GM21367 (cell line): Measurements from ENCODE around the gene SP100.
A peak's percentile ranks its signal among the peaks of the same experiment; 100 is the strongest.
"Not testable (repeated sequence)": the region's sequence is repeated elsewhere in the genome, so short reads cannot be mapped to it uniquely, and the experiment has no call there.

Experiments used
- ATAC-seq: cut with Tn5 transposase; IDR thresholded peaks from one replicate; pipeline ENCODE4 v1.9.1; 2021; ENCODE audit not compliant: unreplicated experiment

Gene SP100

GRCh38 chr2:230457073-230457768 lies 41.2 kb downstream of the SP100 start:
- no peak for ATAC-seq

- ATAC-seq, result no peak
Observed at GRCh38 chr2:230457793-230458192, 41.8 kb downstream of the SP100 start.

- ATAC-seq, result no peak
Observed at GRCh38 chr2:230459216-230459615, 43.2 kb downstream of the SP100 start.

GRCh38 chr2:230471074-230471473 lies 55.1 kb downstream of the SP100 start:
- ATAC-seq, result peak; percentile 38

- ATAC-seq, result peak; percentile 32
Observed at GRCh38 chr2:230472621-230473018, 56.6 kb downstream of the SP100 start.

- no peak for ATAC-seq
Observed at GRCh38 chr2:230473378-230473777, 57.4 kb downstream of the SP100 start.

GRCh38 chr2:230475143-230475542 lies 59.1 kb downstream of the SP100 start:
- no peak for ATAC-seq

- no peak for ATAC-seq
Observed at GRCh38 chr2:230485801-230486341, 69.9 kb downstream of the SP100 start.

- ATAC-seq, result not testable (repeated sequence)
Observed at GRCh38 chr2:230491219-230491618, 75.2 kb downstream of the SP100 start.

GRCh38 chr2:230492107-230492506 lies 76.1 kb downstream of the SP100 start:
- no peak for ATAC-seq

- ATAC-seq, result no peak
Observed at GRCh38 chr2:230494980-230495379, 79.0 kb downstream of the SP100 start.

- ATAC-seq, result peak; percentile 49
Observed at GRCh38 chr2:230496891-230497290, 80.9 kb downstream of the SP100 start.

- ATAC-seq, result no peak
Observed at GRCh38 chr2:230498506-230499107, 82.6 kb downstream of the SP100 start.

GRCh38 chr2:230502593-230502992 lies 86.6 kb downstream of the SP100 start:
- ATAC-seq, result no peak

GRCh38 chr2:230503798-230504197 lies 87.8 kb downstream of the SP100 start:
- ATAC-seq, result no peak

- peak; percentile 76 for ATAC-seq
Observed at GRCh38 chr2:230505162-230505561, 89.2 kb downstream of the SP100 start.

- no peak for ATAC-seq
Observed at GRCh38 chr2:230512955-230513748, 97.2 kb downstream of the SP100 start.

GRCh38 chr2:230520061-230520874 lies 104.3 kb downstream of the SP100 start:
- ATAC-seq, result no peak

GRCh38 chr2:230520875-230521155 lies 104.8 kb downstream of the SP100 start:
- ATAC-seq, result no peak

GRCh38 chr2:230521386-230521785 lies 105.4 kb downstream of the SP100 start:
- ATAC-seq, result no peak

GRCh38 chr2:230525682-230526081 lies 109.7 kb downstream of the SP100 start:
- ATAC-seq, result no peak
